ENCODE results near the gene ERBIN. TPM values are rescaled to one million over a fixed set of nuclear protein-coding genes. Genes with fewer than 3 reads are reported as not detected.
"Not testable (repeated sequence)": the region's sequence is repeated elsewhere in the genome, so short reads cannot be mapped to it uniquely, and the experiment has no call there.

ERBIN gene
- total RNA-seq, 4 donors from 2014 or later, result 27.4 to 62.6 (median 48.6) TPM

DNA sequence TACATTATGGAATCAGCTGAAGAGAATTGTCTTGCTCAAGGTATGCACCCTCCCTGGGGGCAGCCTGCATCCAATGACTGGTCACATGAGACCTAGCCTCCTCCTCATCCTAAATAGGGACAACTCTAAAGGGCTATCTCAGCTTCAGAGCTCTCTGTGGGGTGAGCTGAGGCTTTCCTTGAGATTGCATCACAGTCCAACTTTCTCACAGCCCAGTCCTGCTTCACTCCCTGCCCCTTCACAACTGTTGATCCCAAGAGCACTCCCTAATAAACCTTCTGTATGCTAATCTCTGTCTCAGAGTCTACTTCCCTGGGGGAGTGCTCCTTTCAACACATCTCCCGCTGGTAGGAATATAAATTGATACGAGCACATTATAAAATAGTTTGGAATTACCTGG, 44.1 kb upstream of the ERBIN start:
- H3K27ac ChIP-seq, result no peak overlapping the region
- WGBS, 2 donors, result 71 to 75% methylated on average over 2 of the region's 2 CpGs
- H3K4me3 ChIP-seq, result no peak overlapping the region
- H3K27me3 ChIP-seq, result no peaks in the 10 kb centered on the region
- no peaks in the 10 kb centered on the region for H3K4me1 ChIP-seq
- no peaks in the 10 kb centered on the region for H3K36me3 ChIP-seq
- TF ChIP-seq, protein P1, sequence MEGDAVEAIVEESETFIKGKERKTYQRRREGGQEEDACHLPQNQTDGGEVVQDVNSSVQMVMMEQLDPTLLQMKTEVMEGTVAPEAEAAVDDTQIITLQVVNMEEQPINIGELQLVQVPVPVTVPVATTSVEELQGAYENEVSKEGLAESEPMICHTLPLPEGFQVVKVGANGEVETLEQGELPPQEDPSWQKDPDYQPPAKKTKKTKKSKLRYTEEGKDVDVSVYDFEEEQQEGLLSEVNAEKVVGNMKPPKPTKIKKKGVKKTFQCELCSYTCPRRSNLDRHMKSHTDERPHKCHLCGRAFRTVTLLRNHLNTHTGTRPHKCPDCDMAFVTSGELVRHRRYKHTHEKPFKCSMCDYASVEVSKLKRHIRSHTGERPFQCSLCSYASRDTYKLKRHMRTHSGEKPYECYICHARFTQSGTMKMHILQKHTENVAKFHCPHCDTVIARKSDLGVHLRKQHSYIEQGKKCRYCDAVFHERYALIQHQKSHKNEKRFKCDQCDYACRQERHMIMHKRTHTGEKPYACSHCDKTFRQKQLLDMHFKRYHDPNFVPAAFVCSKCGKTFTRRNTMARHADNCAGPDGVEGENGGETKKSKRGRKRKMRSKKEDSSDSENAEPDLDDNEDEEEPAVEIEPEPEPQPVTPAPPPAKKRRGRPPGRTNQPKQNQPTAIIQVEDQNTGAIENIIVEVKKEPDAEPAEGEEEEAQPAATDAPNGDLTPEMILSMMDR (IDR thresholded peaks at IDR 0.05), result no peak
- TF ChIP-seq POLR2A (IDR thresholded peaks at IDR 0.05), result no peak
- peaks cover 0 to 7% (median 0%) of the 10 kb centered on the region in 3 donors for H3K9me3 ChIP-seq
- intact Hi-C loops (cut with DNase I), result no loop called here
- no peak for DNase-seq

DNA sequence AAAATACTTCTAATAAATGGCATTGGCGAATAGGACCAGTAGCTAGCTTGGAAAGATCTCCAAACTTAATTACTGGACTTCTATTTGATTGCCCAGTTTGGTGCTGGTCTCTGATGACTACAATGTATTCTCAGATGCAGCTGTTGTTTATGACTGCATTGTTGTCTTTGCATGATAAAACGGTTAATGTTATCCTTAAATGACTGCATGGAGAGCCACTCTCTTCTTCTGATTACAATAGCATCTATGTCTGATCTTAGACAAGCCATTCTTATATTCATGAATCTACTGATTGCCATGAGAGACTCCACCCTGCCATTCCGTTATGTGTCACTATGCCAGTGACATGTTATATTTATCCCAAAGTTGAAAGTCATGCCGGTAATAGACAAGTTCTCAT, 42.9 kb upstream of the ERBIN start:
- no peaks in the 10 kb centered on the region for H3K4me1 ChIP-seq
- H3K9me3 ChIP-seq, result peaks cover 0 to 1% (median 0%) of the 10 kb centered on the region in 3 donors
- H3K36me3 ChIP-seq, result no peaks in the 10 kb centered on the region
- WGBS, 2 donors, result 88 to 89% methylated on average over 4 of the region's 4 CpGs
- no peak overlapping the region for H3K27ac ChIP-seq
- H3K27me3 ChIP-seq, result no peaks in the 10 kb centered on the region
- H3K4me3 ChIP-seq, result no peak overlapping the region
- no peak for TF ChIP-seq POLR2A (IDR thresholded peaks at IDR 0.05)
- TF ChIP-seq, protein P1 (IDR thresholded peaks at IDR 0.05), result no peak
- no peak for DNase-seq
- intact Hi-C loops (cut with DNase I), result no loop called here

DNA sequence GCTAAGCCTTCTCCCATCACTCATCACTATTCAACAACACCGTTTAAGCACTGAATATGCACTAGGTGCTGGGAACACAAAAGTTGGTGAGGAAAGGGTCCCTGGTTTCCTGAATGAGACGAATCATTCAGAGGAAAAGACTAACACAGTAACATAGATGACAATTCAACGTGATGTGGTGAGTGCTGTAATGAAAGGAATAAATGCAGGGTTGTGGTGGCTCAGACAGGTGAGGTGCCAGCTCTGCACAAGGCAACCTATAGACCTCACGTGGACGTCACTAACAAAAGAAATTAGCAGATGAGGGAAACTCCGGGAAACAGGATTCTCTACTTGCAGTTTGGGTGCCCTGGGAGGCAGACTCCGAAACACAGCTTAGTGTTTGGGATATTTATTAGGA, 40.0 kb upstream of the ERBIN start:
- 41 to 60% methylated on average over 7 of the region's 7 CpGs for WGBS, 2 donors
- intact Hi-C loops (cut with DNase I), result no loop called here
- H3K27ac ChIP-seq, result no peak overlapping the region
- H3K4me3 ChIP-seq, result no peak overlapping the region
- H3K9me3 ChIP-seq, result no peaks in the 10 kb centered on the region
- TF ChIP-seq POLR2A (IDR thresholded peaks at IDR 0.05), result no peak
- TF ChIP-seq, protein P1 (IDR thresholded peaks at IDR 0.05), result no peak
- H3K4me1 ChIP-seq, result no peaks in the 10 kb centered on the region
- DNase-seq, result no peak
- no peaks in the 10 kb centered on the region for H3K36me3 ChIP-seq
- H3K27me3 ChIP-seq, result no peaks in the 10 kb centered on the region

DNA sequence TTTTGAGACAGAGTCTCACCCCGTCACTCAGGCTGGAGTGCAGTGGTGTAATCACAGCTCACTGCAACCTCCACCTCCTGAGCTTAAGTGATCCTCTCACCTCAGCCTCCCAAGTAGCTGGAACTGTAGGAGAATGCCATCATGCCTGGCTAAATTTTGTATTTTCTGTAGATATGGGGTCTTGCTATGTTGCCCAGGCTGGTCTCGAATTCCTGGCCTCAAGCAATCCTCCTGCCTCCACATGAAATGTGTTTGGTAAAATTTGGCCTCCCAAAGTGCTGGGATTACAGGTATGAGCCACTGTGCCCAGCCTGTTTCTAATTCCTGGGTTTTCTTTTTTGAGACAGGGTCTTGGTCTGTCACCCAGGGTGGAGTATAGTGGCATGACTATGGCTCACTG, 34.4 kb upstream of the ERBIN start:
- WGBS, 2 donors, result 71 to 83% methylated on average over 2 of the region's 2 CpGs

DNA sequence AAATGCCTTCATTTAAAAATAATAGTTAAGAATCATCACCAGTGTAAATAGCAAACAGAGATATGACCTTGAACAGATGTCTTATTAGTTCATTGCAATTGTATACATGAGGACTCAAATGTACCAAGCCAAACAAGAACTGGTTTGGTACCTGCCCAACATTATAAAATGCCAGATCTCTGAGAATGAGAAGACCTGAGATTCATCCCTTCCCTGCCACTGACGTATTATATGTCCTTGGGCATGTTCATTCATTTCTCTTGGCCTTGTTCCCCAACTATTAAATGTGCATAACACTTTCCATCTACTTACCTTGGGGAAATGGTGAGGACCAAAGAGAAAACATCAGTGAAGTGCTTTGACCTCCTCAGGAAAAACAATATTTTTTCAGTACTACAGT, 33.6 kb upstream of the ERBIN start:
- Histone ChIP-seq H3K27me3 (no peaks in the 10 kb centered on the region), H3K27ac (no peak overlapping the region), H3K4me3 (no peak overlapping the region), H3K36me3 (no peaks in the 10 kb centered on the region), H3K4me1 (no peaks in the 10 kb centered on the region), H3K9me3 (no peaks in the 10 kb centered on the region)
- 33 to 50% methylated on average over 1 of the region's 1 CpG for WGBS, 2 donors
- intact Hi-C loops (cut with DNase I), result no loop called here
- DNase-seq, result no peak
- TF ChIP-seq, protein P1 (IDR thresholded peaks at IDR 0.05), result no peak
- no peak for TF ChIP-seq POLR2A (IDR thresholded peaks at IDR 0.05)

More for the DNA sequence above, 34.4 kb upstream of the ERBIN start:
- H3K36me3 ChIP-seq; DNase-seq; H3K27ac ChIP-seq; H3K9me3 ChIP-seq; H3K27me3 ChIP-seq; H3K4me1 ChIP-seq; intact Hi-C loops (cut with DNase I); H3K4me3 ChIP-seq: not testable (repeated sequence)

DNA sequence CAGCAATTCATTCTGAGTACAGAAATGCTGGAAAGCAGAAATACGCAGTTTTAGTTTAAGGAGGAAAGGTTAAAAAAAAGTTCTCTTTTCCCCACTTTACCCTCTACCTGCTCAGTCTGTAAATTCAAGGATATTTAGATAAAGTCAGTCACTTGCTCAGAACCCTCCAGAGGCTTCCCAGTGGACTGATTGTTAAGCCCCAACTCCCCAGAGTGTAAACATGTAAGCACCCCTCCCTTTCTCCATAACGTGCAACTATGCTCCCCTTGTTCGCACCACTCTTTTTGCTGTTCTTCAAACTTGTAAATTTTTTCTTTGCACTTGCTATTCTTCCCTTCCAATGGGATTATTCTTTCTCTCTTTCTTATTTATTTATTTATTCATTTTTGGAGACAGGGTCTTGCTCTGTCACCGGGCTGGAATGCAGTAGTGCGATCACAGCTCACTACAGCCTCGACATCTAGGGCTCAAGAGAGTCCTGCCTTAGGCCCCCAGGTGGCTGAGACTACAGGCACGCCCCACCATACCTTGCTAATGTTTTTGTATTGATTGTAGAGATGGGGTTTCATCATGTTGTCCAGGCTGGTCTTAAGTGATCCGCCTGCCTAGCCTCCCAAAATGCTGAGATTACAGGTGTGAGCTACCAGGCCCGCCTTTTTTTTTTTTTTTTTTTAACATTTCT, 32.5 kb upstream of the ERBIN start:
- Histone ChIP-seq H3K4me3 (no peak overlapping the region), H3K4me1 (no peaks in the 10 kb centered on the region), H3K27ac (no peak overlapping the region), H3K27me3 (no peaks in the 10 kb centered on the region), H3K36me3 (no peaks in the 10 kb centered on the region), H3K9me3 (no peaks in the 10 kb centered on the region)
- whole genome bisulfite sequencing, 2 donors, result 76 to 79% methylated on average over 9 of the region's 9 CpGs
- intact Hi-C loops (cut with DNase I), result no loop called here
- DNase-seq, result no peak
- TF ChIP-seq POLR2A (IDR thresholded peaks at IDR 0.05), result no peak

All from esophagus squamous epithelium (tissue), 5 donors.